HepG2 (cell line): Measurements from ENCODE around the gene LAMA5. TPM values are rescaled to one million over a fixed set of nuclear protein-coding genes. Genes with fewer than 3 reads are reported as not detected.

Source experiments
- AFF4 ChIP-seq: sonication (generic); formaldehyde crosslinking; IDR thresholded peaks from 2 replicates; pipeline ENCODE4 v1.4.0; 2020; ENCODE audit warnings: missing genetic modification reagents
- ATAD3A ChIP-seq: sonication (generic); formaldehyde crosslinking; IDR thresholded peaks from 2 replicates; pipeline ENCODE4 v1.4.0; 2020; ENCODE audit warnings: missing genetic modification reagents
- ATF7 ChIP-seq, 2 experiments: fragments of 450-650 bp in 1 of 2; sonication (generic) in 1 of 2; formaldehyde crosslinking in 1 of 2; IDR thresholded peaks; 2 replicates each; pipeline versions ENCODE4 v1.4.0 to v1.6.1; 2016 to 2020; ENCODE audit warnings: antibody characterized with exemption in 1 of 2, mild to moderate bottlenecking in 1 of 2, missing genetic modification reagents in 1 of 2
- DRAP1 ChIP-seq: IDR thresholded peaks from 2 replicates; pipeline ENCODE4 v1.6.1; 2016; ENCODE audit warnings: missing genetic modification reagents, missing compliant biosample characterization
- MED13 ChIP-seq: sonication (generic); formaldehyde crosslinking; IDR thresholded peaks from 2 replicates; pipeline ENCODE4 v1.5.0; 2020; ENCODE audit warnings: missing genetic modification reagents
- MYC ChIP-seq: sonication (generic); formaldehyde crosslinking; IDR thresholded peaks from 2 replicates; pipeline ENCODE4 v1.9.0; 2021; ENCODE audit warnings: missing genetic modification reagents, borderline replicate concordance
- NFE2L1 ChIP-seq: sonication (generic); formaldehyde crosslinking; IDR thresholded peaks from 2 replicates; pipeline ENCODE4 v1.4.0; 2020; ENCODE audit warnings: missing genetic modification reagents, mild to moderate bottlenecking, borderline replicate concordance
- THAP8 ChIP-seq: sonication (generic); formaldehyde crosslinking; IDR thresholded peaks from 2 replicates; pipeline ENCODE4 v1.5.1; 2020; ENCODE audit warnings: missing genetic modification reagents, mild to moderate bottlenecking, borderline replicate concordance
- ZBTB39 ChIP-seq: sonication (generic); formaldehyde crosslinking; IDR thresholded peaks from 2 replicates; pipeline ENCODE4 v1.5.0; 2020; ENCODE audit warnings: missing genetic modification reagents
- ZNF354B ChIP-seq: sonication (generic); formaldehyde crosslinking; IDR thresholded peaks from 2 replicates; pipeline ENCODE4 v1.8.0; 2022; ENCODE audit warnings: mild to moderate bottlenecking, missing genetic modification reagents
- ZNF362 ChIP-seq: sonication (generic); formaldehyde crosslinking; IDR thresholded peaks from 2 replicates; pipeline ENCODE4 v1.4.0; 2020; ENCODE audit warnings: missing genetic modification reagents, mild to moderate bottlenecking, borderline replicate concordance
- ZNF549 ChIP-seq: sonication (generic); formaldehyde crosslinking; IDR thresholded peaks from 2 replicates; pipeline ENCODE4 v1.5.0; 2020; ENCODE audit warnings: missing genetic modification reagents
- ZNF577 ChIP-seq: sonication (generic); formaldehyde crosslinking; IDR thresholded peaks from 2 replicates; pipeline ENCODE4 v1.4.0; 2020; ENCODE audit warnings: mild to moderate bottlenecking, low read depth, missing genetic modification reagents, borderline replicate concordance
- ZNF598 ChIP-seq: sonication (generic); formaldehyde crosslinking; IDR thresholded peaks from 2 replicates; pipeline ENCODE4 v1.5.1; 2020; ENCODE audit warnings: mild to moderate bottlenecking, missing genetic modification reagents, borderline replicate concordance
- polyA plus RNA-seq, 8 experiments: library from polyadenylated mRNA; depleted of rRNA in 3 of 8; stranded (reverse) in 7 of 8; unstranded in 1 of 8; fragments of >200 nt; fragmentation: Illumina TruSeq in 4 of 8; extraction: Trizol in 4 of 8; gene quantifications; 2 replicates each; pipeline versions ENCODE4 v1.2.1 to v1.2.3, GENCODE V29; 2011 to 2016; ENCODE audit warnings: low read depth in 4 of 8, missing spikeins in 1 of 8, mixed read lengths in 1 of 8; ENCODE audit not compliant: insufficient read depth in 1 of 8
- total RNA-seq, 5 experiments: library from RNA; depleted of rRNA; stranded (reverse); fragments of >200 nt; fragmentation: Illumina TruSeq; extraction: Trizol; gene quantifications; 2 replicates each; pipeline ENCODE4 v1.2.3, GENCODE V29; 2016; ENCODE audit warnings: low read depth in 1 of 5
- TF ChIP-seq, protein P1 (sequence below): sonication (generic); formaldehyde crosslinking; IDR thresholded peaks from 2 replicates; pipeline ENCODE4 v1.4.0; 2020; ENCODE audit warnings: missing genetic modification reagents, borderline replicate concordance

The LAMA5 gene
- total and polyA plus RNA-seq, 2 of the 13 experiments (the other 11 are each of a cell fraction or from before 2014, with no cell fraction given): 21.0 to 44.7 TPM

GRCh38 chr20:62301773-62302340 is 65.3 kb downstream of the LAMA5 start (continued):
- TF ChIP-seq ZNF362 (CRISPR knock-in tag) (peak; percentile 69), ZNF598 (peak; percentile 70; the same call in 1 of the 2 replicates), DRAP1 (CRISPR knock-in tag) (peak; percentile 75), ZNF354B (CRISPR knock-in tag) (no peak), ZNF549 (CRISPR knock-in tag) (no peak), AFF4 (CRISPR knock-in tag) (0 out of 2 replicates have a peak, but pooled peaks have one; percentile 56), MED13 (CRISPR knock-in tag) (no peak), ATF7 (IDR thresholded peaks at IDR 0.05) (no peak), ATF7 (CRISPR knock-in tag; IDR thresholded peaks at IDR 0.05) (0 out of 2 replicates have a peak, but pooled peaks have one; percentile 49), NFE2L1 (CRISPR knock-in tag) (no peak), MYC (peak; percentile 90), ZBTB39 (CRISPR knock-in tag) (no peak), ATAD3A (peak; percentile 65; the same call in 1 of the 2 replicates), THAP8 (CRISPR knock-in tag) (no peak), ZNF577 (CRISPR knock-in tag) (no peak)
- TF ChIP-seq, protein P1, sequence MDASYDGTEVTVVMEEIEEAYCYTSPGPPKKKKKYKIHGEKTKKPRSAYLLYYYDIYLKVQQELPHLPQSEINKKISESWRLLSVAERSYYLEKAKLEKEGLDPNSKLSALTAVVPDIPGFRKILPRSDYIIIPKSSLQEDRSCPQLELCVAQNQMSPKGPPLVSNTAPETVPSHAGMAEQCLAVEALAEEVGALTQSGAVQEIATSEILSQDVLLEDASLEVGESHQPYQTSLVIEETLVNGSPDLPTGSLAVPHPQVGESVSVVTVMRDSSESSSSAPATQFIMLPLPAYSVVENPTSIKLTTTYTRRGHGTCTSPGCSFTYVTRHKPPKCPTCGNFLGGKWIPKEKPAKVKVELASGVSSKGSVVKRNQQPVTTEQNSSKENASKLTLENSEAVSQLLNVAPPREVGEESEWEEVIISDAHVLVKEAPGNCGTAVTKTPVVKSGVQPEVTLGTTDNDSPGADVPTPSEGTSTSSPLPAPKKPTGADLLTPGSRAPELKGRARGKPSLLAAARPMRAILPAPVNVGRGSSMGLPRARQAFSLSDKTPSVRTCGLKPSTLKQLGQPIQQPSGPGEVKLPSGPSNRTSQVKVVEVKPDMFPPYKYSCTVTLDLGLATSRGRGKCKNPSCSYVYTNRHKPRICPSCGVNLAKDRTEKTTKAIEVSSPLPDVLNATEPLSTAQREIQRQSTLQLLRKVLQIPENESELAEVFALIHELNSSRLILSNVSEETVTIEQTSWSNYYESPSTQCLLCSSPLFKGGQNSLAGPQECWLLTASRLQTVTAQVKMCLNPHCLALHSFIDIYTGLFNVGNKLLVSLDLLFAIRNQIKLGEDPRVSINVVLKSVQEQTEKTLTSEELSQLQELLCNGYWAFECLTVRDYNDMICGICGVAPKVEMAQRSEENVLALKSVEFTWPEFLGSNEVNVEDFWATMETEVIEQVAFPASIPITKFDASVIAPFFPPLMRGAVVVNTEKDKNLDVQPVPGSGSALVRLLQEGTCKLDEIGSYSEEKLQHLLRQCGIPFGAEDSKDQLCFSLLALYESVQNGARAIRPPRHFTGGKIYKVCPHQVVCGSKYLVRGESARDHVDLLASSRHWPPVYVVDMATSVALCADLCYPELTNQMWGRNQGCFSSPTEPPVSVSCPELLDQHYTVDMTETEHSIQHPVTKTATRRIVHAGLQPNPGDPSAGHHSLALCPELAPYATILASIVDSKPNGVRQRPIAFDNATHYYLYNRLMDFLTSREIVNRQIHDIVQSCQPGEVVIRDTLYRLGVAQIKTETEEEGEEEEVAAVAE (CRISPR knock-in tag): peak; percentile 78; the same call in 1 of the 2 replicates
